ENCODE data around the gene RAB26.

DNA sequence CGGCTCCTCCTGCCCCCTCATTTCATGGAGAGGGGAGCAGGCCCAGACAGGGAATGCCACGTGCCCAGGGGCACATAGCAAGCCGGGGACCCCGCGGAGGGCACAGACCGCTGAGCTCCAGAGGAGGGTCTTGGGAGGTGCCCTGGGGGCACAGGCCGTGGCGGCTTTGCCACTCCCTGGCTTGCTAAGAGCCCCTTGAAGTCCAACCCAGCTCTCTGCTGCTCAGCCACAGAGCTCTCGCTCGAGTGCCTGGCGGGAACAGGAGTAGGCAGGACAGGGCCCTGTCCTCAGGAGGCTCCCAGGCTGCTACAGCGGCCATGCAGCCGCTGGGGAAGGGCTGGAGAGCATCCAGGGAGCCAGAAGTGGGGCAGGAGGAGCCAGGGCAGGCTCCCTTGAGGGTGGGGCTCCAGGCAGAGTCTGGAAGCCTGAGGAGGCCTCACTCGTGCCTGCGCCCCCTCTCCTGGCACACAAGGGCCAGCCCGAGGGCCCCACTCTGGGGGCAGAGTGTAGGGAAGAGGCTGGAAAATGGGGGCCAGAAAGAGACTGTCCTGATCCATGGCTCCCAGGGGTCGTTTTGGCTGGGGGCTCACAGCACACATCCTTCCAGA lies 4.4 kb upstream of the RAB26 start:
- no peak for TF ChIP-seq EGR1 (IDR thresholded peaks at IDR 0.05; ENCODE audit: low read depth in 2 of 2)
- TF ChIP-seq, protein P1, sequence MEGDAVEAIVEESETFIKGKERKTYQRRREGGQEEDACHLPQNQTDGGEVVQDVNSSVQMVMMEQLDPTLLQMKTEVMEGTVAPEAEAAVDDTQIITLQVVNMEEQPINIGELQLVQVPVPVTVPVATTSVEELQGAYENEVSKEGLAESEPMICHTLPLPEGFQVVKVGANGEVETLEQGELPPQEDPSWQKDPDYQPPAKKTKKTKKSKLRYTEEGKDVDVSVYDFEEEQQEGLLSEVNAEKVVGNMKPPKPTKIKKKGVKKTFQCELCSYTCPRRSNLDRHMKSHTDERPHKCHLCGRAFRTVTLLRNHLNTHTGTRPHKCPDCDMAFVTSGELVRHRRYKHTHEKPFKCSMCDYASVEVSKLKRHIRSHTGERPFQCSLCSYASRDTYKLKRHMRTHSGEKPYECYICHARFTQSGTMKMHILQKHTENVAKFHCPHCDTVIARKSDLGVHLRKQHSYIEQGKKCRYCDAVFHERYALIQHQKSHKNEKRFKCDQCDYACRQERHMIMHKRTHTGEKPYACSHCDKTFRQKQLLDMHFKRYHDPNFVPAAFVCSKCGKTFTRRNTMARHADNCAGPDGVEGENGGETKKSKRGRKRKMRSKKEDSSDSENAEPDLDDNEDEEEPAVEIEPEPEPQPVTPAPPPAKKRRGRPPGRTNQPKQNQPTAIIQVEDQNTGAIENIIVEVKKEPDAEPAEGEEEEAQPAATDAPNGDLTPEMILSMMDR (IDR thresholded peaks at IDR 0.05; ENCODE audit: low read depth, low read length, missing input control) = no peak
- TF ChIP-seq, protein P2, sequence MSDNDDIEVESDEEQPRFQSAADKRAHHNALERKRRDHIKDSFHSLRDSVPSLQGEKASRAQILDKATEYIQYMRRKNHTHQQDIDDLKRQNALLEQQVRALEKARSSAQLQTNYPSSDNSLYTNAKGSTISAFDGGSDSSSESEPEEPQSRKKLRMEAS (IDR thresholded peaks at IDR 0.05) = no peak

All from liver (tissue), 3 donors.